Measurements from ENCODE around the gene LCNL1.

LCNL1 gene

GRCh38 chr9:136960212-136960937, 22.4 kb upstream of the LCNL1 start:
- DNase-seq, result no peak

- no peak for DNase-seq
These were observed 21.9 kb upstream of the LCNL1 start for GRCh38 chr9:136960938-136961275.

- DNase-seq, result no peak
These were observed 21.3 kb upstream of the LCNL1 start for GRCh38 chr9:136961279-136962065.

GRCh38 chr9:136962163-136962562, 20.6 kb upstream of the LCNL1 start:
- no peak for DNase-seq

GRCh38 chr9:136962701-136963248, 20.0 kb upstream of the LCNL1 start:
- no peak for DNase-seq

- DNase-seq, result no peak
These were observed 19.5 kb upstream of the LCNL1 start for GRCh38 chr9:136963341-136963740.

- DNase-seq, result no peak
These were observed 19.0 kb upstream of the LCNL1 start for GRCh38 chr9:136963751-136964150.

GRCh38 chr9:136964171-136964689, 18.6 kb upstream of the LCNL1 start:
- DNase-seq, result no peak

- no peak for DNase-seq
These were observed 17.9 kb upstream of the LCNL1 start for GRCh38 chr9:136964833-136965422.

- no peak for DNase-seq
These were observed 16.9 kb upstream of the LCNL1 start for GRCh38 chr9:136965771-136966484.

- DNase-seq, result no peak
These were observed 14.3 kb upstream of the LCNL1 start for GRCh38 chr9:136968333-136969127.

GRCh38 chr9:136969150-136969549, 13.6 kb upstream of the LCNL1 start:
- DNase-seq, result no peak

- no peak for DNase-seq
These were observed 13.0 kb upstream of the LCNL1 start for GRCh38 chr9:136969774-136970173.

- no peak for DNase-seq
These were observed 12.4 kb upstream of the LCNL1 start for GRCh38 chr9:136970361-136970760.

- DNase-seq, result no peak
These were observed 11.0 kb upstream of the LCNL1 start for GRCh38 chr9:136971746-136972145.

- no peak for DNase-seq
These were observed 10.5 kb upstream of the LCNL1 start for GRCh38 chr9:136972335-136972734.

GRCh38 chr9:136972743-136973142, 10.1 kb upstream of the LCNL1 start:
- DNase-seq, result no peak

GRCh38 chr9:136973618-136974617, 8.9 kb upstream of the LCNL1 start:
- DNase-seq, result no peak

- DNase-seq, result no peak
These were observed 7.8 kb upstream of the LCNL1 start for GRCh38 chr9:136974817-136975535.

- DNase-seq, result no peak
These were observed 7.1 kb upstream of the LCNL1 start for GRCh38 chr9:136975644-136976043.
